GM19351 (cell line): ENCODE results near the gene TIRAP.
A peak's percentile ranks its signal among the peaks of the same experiment; 100 is the strongest.

ENCODE experiments used
- ATAC-seq: cut with Tn5 transposase; IDR thresholded peaks from one replicate; pipeline ENCODE4 v1.9.1; 2021; ENCODE audit warnings: mild to moderate bottlenecking, moderate library complexity; ENCODE audit not compliant: unreplicated experiment

Gene TIRAP

DNA sequence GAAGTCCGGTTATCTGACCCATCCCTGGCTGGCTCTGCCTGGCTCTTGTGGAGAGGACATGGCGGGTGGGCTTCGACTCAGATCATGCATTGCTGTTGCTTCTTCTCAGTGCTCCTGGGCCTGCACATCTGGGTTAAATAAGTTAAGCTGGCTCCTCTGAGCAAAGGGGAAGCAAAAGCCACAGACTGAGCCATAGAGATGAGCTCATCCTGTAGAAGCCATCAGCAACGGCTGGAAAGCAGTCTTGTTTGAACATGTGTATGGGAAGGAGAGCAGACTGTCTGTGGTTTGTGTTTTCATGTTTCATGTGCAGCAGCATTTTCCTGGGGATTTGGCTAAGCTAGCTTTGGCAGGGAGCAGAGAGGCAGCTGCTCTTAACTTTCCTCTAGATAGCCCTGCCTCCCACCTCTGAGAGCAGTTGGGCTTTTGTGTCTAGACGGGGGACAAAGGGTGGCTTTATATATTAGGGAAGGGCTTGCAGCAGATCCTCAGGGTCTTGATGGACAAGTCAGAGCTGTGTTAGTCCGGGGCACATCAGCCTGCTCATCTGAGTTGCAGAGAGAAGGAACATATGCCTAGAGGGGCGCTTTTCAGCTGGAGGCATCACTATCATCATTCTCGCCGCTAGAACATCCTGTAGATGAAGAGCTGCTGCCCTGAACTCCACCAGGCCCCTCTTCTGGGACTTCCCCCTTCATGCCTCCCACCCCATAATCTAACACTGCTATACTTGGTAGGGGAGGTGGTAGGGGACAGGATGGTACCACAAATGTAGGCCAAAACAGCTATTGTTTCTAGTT, 35.9 kb downstream of the TIRAP start:
- peak; percentile 94 for ATAC-seq

DNA sequence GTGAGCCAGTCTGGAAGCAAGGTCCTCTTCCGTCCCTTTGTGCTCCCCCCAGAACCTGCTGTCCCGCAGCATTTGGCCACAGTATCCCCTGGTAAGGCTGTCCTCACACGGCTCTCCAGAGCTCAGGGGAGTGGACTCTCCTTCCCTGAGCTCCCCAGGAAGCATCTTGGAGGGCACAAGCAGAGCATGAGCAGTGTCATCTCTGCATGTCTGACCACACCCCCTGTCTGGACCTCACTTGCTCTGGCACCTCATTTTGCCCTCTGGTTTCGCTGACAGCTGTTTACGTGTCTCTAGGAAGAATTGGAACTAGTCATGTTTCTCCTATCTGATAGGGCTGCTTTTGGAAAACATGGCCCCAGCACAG, 36.5 kb downstream of the TIRAP start:
- no peak for ATAC-seq

DNA sequence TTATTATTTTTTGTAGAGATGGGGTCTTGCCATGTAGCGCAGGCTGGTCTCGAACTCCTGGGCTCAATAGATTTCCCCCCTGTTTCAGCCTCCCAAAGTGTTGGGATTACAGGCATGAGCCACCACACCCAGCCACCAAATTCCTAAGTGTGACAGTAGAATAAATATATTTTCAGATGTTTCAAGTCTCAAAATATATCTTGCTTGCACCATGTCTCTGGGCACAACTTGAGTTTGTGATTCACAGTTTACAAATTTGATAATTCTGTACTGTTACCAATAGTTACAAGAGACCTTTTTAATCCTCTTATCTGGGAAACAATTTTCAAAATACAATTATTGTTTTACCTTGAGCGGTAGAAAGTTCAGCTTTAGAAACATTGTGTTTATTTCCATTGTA, 40.1 kb downstream of the TIRAP start:
- ATAC-seq, result no peak

GRCh38 chr11:126327281-126328000, 44.5 kb downstream of the TIRAP start:
- ATAC-seq, result no peak

- ATAC-seq, result no peak
Measured at GRCh38 chr11:126328001-126328390, 45.1 kb downstream of the TIRAP start.

- no peak for ATAC-seq
Measured at GRCh38 chr11:126328444-126328843, 45.6 kb downstream of the TIRAP start.

DNA sequence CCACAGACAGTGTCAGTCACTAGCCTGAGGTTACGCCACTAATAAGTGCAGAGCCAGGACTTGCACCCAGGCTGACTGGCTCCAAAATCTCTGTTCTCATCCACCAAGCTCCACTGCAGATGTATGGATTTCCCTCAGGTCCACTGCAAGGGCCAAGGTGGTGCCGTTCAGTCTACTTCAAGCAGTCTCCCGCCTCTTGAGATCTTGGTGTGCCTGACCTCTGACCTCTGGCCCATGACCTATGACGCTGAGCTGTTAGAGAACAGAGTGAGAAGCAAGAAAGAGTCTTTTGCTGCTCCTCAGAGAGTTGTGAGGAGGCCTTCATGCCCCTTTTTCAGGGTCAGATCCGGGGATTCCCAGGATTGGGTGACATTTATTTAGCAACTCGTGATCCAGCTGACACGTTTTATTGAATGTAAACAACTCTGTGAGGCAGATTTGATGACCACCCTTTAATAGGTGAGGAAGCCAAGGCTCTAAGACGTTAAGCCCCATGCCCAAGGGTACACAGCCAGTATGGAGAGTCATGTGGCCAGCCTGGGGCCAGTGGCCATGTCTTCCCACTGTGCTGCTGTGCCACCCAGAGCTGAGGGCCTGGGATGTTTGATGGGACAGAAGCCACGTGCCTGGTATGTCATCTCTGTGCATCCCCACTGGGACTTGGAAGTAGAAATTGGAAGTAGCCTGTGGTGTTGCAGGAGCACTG, 46.2 kb downstream of the TIRAP start:
- no peak for ATAC-seq

- ATAC-seq, result no peak
Measured at GRCh38 chr11:126329644-126330211, 46.8 kb downstream of the TIRAP start.

DNA sequence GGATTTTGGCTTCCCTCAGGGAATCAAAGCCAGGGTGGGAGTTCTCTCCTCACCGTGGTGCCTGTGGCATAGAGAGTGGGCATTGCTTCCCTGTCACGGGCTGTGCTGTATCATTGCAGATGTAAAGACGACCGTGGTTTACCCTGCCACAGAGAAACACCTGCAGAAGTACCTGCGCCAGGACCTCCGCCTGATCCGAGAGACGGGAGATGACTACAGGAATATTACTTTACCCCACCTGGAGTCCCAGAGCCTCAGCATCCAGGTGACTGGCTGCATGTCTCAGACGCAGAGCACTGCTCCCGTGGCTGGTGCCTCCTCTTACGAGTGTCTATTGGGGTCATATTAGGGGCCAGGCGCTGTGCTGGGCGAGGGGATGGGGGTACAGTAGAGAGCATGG, 48.4 kb downstream of the TIRAP start:
- no peak for ATAC-seq

GRCh38 chr11:126332221-126332711, 49.4 kb downstream of the TIRAP start:
- no peak for ATAC-seq

DNA sequence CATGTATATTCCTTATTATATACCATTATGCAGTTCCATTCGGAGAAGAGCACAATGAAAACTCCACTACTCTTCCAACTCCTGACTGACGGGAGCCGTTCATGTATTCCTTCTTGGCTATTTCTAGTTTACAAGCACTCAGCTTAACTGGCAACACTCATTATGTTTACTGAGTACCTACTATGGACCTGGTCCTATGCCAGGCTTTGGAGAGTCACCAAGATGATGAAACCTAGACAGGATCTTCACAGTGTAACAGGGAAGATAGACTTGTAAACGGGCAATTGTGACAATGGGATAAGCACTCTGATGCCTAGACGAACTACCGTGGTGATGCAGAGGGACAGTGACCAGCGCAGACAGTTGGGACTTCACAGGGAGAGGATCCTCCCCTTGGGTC, 50.2 kb downstream of the TIRAP start:
- no peak for ATAC-seq

DNA sequence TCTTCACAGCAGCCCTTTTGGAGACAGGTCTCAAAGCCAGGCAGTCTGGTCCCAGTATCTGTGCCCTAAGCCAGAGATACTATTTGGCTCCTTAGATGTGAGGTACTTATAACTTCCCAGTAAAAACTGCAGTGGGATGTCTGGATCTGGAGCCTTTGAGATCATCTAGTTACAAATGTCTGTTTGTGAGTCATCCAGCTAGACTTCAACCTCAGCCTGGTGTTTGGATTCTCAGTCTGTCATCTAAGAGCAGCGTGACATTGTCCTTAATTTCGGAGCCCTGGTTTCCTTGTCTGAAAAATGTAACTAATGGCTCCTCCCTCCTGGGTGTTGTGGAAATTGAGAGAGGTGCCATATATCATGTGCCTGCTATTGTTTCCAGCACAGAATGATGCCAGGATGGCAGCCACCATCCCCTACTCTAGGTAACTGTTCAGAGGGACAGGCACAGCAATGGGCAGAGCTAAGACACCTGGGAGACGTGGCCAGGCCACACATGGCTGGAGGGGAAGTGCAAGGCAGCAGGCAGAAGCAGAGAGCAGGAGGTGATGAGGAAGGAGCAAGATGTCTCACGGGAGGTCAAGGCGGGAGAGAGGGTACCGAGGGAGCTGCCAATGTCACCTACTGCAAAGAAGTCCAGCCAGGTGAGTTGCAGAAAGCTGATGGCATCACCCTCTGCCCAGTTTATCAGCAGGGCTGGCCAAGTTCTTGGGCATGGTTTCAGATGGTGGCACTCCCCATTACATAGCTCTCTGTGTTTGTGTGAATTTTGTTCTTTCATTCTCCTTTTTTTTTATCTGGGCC, 52.0 kb downstream of the TIRAP start:
- no peak for ATAC-seq

GRCh38 chr11:126335463-126335760, 52.5 kb downstream of the TIRAP start:
- ATAC-seq, result no peak

- no peak for ATAC-seq
Measured at GRCh38 chr11:126336138-126336541, 53.2 kb downstream of the TIRAP start.

GRCh38 chr11:126336671-126337101, 53.8 kb downstream of the TIRAP start:
- ATAC-seq, result no peak

DNA sequence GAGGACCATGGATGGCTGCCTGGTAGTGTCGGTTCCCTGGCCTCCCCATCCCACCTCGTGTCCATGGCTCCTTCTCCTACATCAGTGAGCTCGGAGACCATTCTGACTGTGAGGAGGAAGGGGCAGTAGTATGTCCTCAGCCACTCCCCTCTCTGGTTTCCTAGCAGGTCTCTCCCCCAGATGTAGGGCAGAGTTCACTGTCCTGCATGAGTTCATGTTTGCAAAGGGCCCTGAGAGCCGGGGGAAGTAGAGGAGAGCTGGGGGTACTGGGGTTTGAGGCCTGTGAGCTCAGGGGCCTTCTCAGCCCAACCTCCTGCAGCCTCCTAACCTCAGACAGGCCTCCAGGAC, 54.2 kb downstream of the TIRAP start:
- no peak for ATAC-seq

- ATAC-seq, result no peak
Measured at GRCh38 chr11:126337474-126338241, 54.8 kb downstream of the TIRAP start.

DNA sequence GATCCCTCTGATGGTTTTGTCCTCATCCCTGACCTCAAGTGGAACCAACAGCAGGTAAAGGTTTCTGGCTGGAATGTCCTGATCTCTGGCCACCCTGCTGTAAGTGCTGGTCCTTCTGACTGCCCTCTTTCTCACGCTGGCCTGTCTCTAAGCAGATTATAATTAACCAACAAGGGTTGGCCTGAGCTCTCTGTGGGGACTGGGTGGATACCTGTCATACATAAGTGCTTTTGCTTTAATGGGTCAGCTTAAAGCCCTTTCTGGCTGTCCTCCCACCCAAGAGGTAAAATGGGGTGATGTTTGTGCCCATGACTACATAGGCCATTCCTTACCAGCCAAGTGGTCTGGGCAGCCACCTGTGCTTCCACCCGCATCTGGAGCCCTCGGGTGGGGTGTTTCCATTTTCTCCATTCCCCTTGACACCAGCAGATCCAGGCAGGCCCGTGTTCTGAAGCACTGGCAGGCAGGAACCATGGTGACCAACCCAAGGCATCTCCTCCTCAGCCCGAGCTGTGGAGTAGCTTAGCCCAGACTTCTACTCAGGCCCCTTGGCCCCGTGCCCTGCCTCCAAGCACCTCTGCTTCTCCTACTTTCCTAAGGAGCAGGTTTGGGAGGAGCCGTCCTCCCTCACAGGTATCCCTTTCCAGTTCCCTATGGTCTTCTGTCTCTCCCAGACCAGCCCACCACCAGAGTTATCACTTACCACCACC, 55.6 kb downstream of the TIRAP start:
- ATAC-seq, result no peak

- no peak for ATAC-seq
Measured at GRCh38 chr11:126339073-126339862, 56.4 kb downstream of the TIRAP start.
